Fibroblast of pulmonary artery (primary cell): Measurements from ENCODE around the gene ZNF362.

Experiments used
- DNase-seq: peaks from one replicate; pipeline ENCODE4 v3.0.0-alpha.2; 2010; ENCODE audit warnings: low read depth
- H3K4me3 ChIP-seq: replicated peaks from 2 replicates; pipeline ENCODE4 v1.5.1; 2011; ENCODE audit warnings: low read depth, mild to moderate bottlenecking, control low read depth, low read length, moderate library complexity
- CTCF ChIP-seq: IDR thresholded peaks from 2 replicates; pipeline ENCODE4 v1.5.1; 2011; ENCODE audit warnings: mild to moderate bottlenecking, control low read depth, low read length, inconsistent platforms; ENCODE audit errors: missing control alignments

The ZNF362 gene

GRCh38 chr1:33244809-33245186 is 11.5 kb upstream of the ZNF362 start:
- no peak overlapping the region for H3K4me3 ChIP-seq
- DNase-seq: no peak
- no peak for TF ChIP-seq CTCF

GRCh38 chr1:33246171-33246570 is 10.1 kb upstream of the ZNF362 start:
- no peak for DNase-seq
- TF ChIP-seq CTCF: no peak
- H3K4me3 ChIP-seq: no peak overlapping the region

GRCh38 chr1:33247545-33247944 is 8.7 kb upstream of the ZNF362 start:
- no peak overlapping the region for H3K4me3 ChIP-seq
- TF ChIP-seq CTCF: no peak
- no peak for DNase-seq

- TF ChIP-seq CTCF: no peak
- H3K4me3 ChIP-seq: no peak overlapping the region
- no peak for DNase-seq
These were observed 8.0 kb upstream of the ZNF362 start for GRCh38 chr1:33248244-33248643.

- no peak overlapping the region for H3K4me3 ChIP-seq
- no peak for DNase-seq
- no peak for TF ChIP-seq CTCF
These were observed 6.9 kb upstream of the ZNF362 start for GRCh38 chr1:33249422-33249821.

GRCh38 chr1:33250217-33250616 is 6.1 kb upstream of the ZNF362 start:
- no peak for DNase-seq
- TF ChIP-seq CTCF: no peak
- no peak overlapping the region for H3K4me3 ChIP-seq

GRCh38 chr1:33250724-33251123 is 5.6 kb upstream of the ZNF362 start:
- TF ChIP-seq CTCF: no peak
- no peak overlapping the region for H3K4me3 ChIP-seq
- no peak for DNase-seq
